ENCODE results near the gene TYRO3. TPM values are rescaled to one million over a fixed set of nuclear protein-coding genes. Genes with fewer than 3 reads are reported as not detected.

The TYRO3 gene
- total RNA-seq, 1 donor from 2014 or later, result 28.5 TPM

DNA sequence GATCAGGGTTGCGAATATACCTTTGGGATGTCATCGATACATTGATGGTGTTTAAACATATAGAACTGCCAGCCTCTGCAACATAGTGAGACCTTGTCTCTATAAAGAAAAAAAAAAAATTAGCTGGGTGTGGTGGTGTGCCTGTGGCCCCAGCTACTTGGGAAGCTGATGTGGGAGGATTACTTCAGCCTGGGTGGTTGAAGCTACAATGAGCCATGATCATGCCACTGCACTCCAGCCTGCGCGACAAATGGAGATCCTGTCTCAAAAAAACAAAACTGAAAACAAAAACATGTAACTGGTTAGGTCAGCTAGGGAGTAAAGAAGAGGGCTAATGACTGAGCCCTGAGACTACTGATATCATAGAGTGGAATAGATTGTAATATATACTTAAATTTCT lies 70.5 kb downstream of the TYRO3 start:
- Histone ChIP-seq H3K9ac (ENCODE audit: low read length) (no peak overlapping the region), H3K4me3 (ENCODE audit: insufficient read depth, low read depth, low read length) (no peak overlapping the region), H4K20me1 (ENCODE audit: insufficient read depth, low read length) (peaks cover 6% of the 10 kb centered on the region), H3K27ac (ENCODE audit: low read depth, low read length) (no peak overlapping the region), H3K27me3 (ENCODE audit: insufficient read depth, low read length) (no peaks in the 10 kb centered on the region), H2AFZ (ENCODE audit: low read depth, low read length) (no peak overlapping the region), H3K4me1 (ENCODE audit: insufficient read depth, low read length) (no peaks in the 10 kb centered on the region), H3K79me2 (ENCODE audit: insufficient read depth, low read length) (peaks cover 5% of the 10 kb centered on the region), H3K9me3 (ENCODE audit: insufficient read depth, low read depth, low read length) (no peaks in the 10 kb centered on the region), H3K4me2 (ENCODE audit: low read length) (no peak overlapping the region), H3K36me3 (ENCODE audit: insufficient read depth, low read length) (no peaks in the 10 kb centered on the region)
- Mint-ChIP-seq H3K27me3 (ENCODE audit: low read depth, unreplicated experiment) (no peaks in the 10 kb centered on the region), H3K9me3 (ENCODE audit: unreplicated experiment) (no peaks in the 10 kb centered on the region), H3K36me3 (ENCODE audit: low read depth, unreplicated experiment) (no peaks in the 10 kb centered on the region), H3K4me1 (ENCODE audit: low read depth, unreplicated experiment) (peaks cover 3% of the 10 kb centered on the region), H3K27ac (ENCODE audit: unreplicated experiment) (no peak overlapping the region), H3K4me3 (ENCODE audit: unreplicated experiment) (no peak overlapping the region)
- TF ChIP-seq, protein P1, sequence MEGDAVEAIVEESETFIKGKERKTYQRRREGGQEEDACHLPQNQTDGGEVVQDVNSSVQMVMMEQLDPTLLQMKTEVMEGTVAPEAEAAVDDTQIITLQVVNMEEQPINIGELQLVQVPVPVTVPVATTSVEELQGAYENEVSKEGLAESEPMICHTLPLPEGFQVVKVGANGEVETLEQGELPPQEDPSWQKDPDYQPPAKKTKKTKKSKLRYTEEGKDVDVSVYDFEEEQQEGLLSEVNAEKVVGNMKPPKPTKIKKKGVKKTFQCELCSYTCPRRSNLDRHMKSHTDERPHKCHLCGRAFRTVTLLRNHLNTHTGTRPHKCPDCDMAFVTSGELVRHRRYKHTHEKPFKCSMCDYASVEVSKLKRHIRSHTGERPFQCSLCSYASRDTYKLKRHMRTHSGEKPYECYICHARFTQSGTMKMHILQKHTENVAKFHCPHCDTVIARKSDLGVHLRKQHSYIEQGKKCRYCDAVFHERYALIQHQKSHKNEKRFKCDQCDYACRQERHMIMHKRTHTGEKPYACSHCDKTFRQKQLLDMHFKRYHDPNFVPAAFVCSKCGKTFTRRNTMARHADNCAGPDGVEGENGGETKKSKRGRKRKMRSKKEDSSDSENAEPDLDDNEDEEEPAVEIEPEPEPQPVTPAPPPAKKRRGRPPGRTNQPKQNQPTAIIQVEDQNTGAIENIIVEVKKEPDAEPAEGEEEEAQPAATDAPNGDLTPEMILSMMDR (IDR thresholded peaks at IDR 0.05; ENCODE audit: insufficient read depth, low read depth, low read length), result no peak
- no peak for TF ChIP-seq EZH2 (IDR thresholded peaks at IDR 0.05; ENCODE audit: insufficient read depth, low read length)
- FAIRE-seq (no peak), DNase-seq (ENCODE audit: low read depth) (no peak)

DNA sequence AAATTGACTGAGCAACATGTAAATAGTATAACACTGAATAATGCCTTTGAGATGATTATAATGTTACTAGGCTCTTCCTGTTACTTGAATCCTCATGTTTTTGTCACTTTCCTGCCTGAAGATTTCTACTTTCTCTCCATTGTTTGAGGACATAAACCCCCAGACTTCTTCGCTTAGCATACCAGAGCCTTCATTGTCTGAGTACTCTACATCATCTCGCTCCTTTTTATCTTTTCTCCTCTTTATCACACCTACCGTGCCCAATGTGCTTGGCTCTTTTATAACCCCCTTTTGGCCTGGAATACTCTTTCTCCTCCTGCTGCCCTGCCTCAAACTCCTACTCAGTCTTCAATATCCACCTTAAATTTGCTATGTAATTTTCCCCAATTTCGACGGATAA lies 70.9 kb downstream of the TYRO3 start:
- Mint-ChIP-seq H3K9me3 (ENCODE audit: unreplicated experiment) (no peaks in the 10 kb centered on the region), H3K27ac (ENCODE audit: unreplicated experiment) (no peak overlapping the region), H3K27me3 (ENCODE audit: low read depth, unreplicated experiment) (no peaks in the 10 kb centered on the region), H3K4me1 (ENCODE audit: low read depth, unreplicated experiment) (peaks cover 5% of the 10 kb centered on the region), H3K36me3 (ENCODE audit: low read depth, unreplicated experiment) (no peaks in the 10 kb centered on the region), H3K4me3 (ENCODE audit: unreplicated experiment) (no peak overlapping the region)
- DNase-seq (ENCODE audit: low read depth) (no peak), FAIRE-seq (no peak)
- no peak overlapping the region for H3K9ac ChIP-seq (ENCODE audit: low read length)
- H3K27ac ChIP-seq (ENCODE audit: low read depth, low read length), result no peak overlapping the region
- no peaks in the 10 kb centered on the region for H3K9me3 ChIP-seq (ENCODE audit: insufficient read depth, low read depth, low read length)
- no peak overlapping the region for H3K4me3 ChIP-seq (ENCODE audit: insufficient read depth, low read depth, low read length)
- no peak overlapping the region for H2AFZ ChIP-seq (ENCODE audit: low read depth, low read length)
- H3K36me3 ChIP-seq (ENCODE audit: insufficient read depth, low read length), result no peaks in the 10 kb centered on the region
- H3K27me3 ChIP-seq (ENCODE audit: insufficient read depth, low read length), result no peaks in the 10 kb centered on the region
- peaks cover 5% of the 10 kb centered on the region for H3K79me2 ChIP-seq (ENCODE audit: insufficient read depth, low read length)
- H3K4me2 ChIP-seq (ENCODE audit: low read length), result no peak overlapping the region
- H4K20me1 ChIP-seq (ENCODE audit: insufficient read depth, low read length), result peaks cover 11% of the 10 kb centered on the region
- no peak for TF ChIP-seq EZH2 (IDR thresholded peaks at IDR 0.05; ENCODE audit: insufficient read depth, low read length)
- TF ChIP-seq, protein P1 (IDR thresholded peaks at IDR 0.05; ENCODE audit: insufficient read depth, low read depth, low read length), result no peak
- no peaks in the 10 kb centered on the region for H3K4me1 ChIP-seq (ENCODE audit: insufficient read depth, low read length)

DNA sequence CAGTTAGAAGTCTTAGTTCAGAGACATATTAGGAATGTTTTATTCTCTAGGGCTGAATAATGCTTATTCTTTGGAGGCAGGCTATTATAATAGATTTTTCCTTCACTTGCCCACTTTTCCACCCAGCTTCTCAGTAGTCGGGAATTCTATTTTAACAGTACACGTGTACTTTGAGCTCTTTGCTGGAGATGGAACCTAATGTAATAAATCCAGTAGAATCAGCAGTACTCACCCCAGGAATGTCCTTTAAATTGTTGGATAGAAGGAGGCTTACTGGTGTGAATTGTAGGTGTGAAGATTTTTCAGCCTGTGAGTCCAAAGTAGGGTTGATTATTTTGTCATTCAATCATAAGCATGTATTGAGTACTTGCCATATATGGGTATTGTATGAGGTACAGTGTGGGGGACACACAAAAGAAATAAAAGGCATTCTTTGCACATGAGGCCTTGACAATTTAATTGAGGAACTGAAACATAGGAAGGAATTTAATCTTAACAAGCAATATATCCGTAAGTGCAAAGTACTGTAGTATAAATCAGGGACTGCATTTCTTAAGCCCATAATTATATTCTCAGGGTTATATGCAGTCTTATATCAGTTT lies 71.7 kb downstream of the TYRO3 start:
- no peak for FAIRE-seq
- no peak overlapping the region for H3K4me3 ChIP-seq (ENCODE audit: insufficient read depth, low read depth, low read length)
- H3K9ac ChIP-seq (ENCODE audit: low read length), result no peak overlapping the region
- H4K20me1 ChIP-seq (ENCODE audit: insufficient read depth, low read length), result peaks cover 14% of the 10 kb centered on the region
- no peak overlapping the region for H3K4me2 ChIP-seq (ENCODE audit: low read length)
- peaks cover 9% of the 10 kb centered on the region for H3K79me2 ChIP-seq (ENCODE audit: insufficient read depth, low read length)
- Mint-ChIP-seq H3K36me3 (ENCODE audit: low read depth, unreplicated experiment) (no peaks in the 10 kb centered on the region), H3K27me3 (ENCODE audit: low read depth, unreplicated experiment) (no peaks in the 10 kb centered on the region), H3K4me1 (ENCODE audit: low read depth, unreplicated experiment) (peaks cover 5% of the 10 kb centered on the region), H3K9me3 (ENCODE audit: unreplicated experiment) (no peaks in the 10 kb centered on the region), H3K4me3 (ENCODE audit: unreplicated experiment) (no peak overlapping the region), H3K27ac (ENCODE audit: unreplicated experiment) (no peak overlapping the region)
- no peaks in the 10 kb centered on the region for H3K4me1 ChIP-seq (ENCODE audit: insufficient read depth, low read length)
- no peak for TF ChIP-seq EZH2 (IDR thresholded peaks at IDR 0.05; ENCODE audit: insufficient read depth, low read length)
- TF ChIP-seq, protein P1 (IDR thresholded peaks at IDR 0.05; ENCODE audit: insufficient read depth, low read depth, low read length), result no peak
- H3K36me3 ChIP-seq (ENCODE audit: insufficient read depth, low read length), result no peaks in the 10 kb centered on the region
- no peak overlapping the region for H2AFZ ChIP-seq (ENCODE audit: low read depth, low read length)
- H3K27ac ChIP-seq (ENCODE audit: low read depth, low read length), result no peak overlapping the region
- no peaks in the 10 kb centered on the region for H3K9me3 ChIP-seq (ENCODE audit: insufficient read depth, low read depth, low read length)
- H3K27me3 ChIP-seq (ENCODE audit: insufficient read depth, low read length), result no peaks in the 10 kb centered on the region
- DNase-seq (ENCODE audit: low read depth), result no peak
